ENCODE data around the gene TRIM46. TPM values are rescaled to one million over a fixed set of nuclear protein-coding genes. Genes with fewer than 3 reads are reported as not detected.
A peak's percentile ranks its signal among the peaks of the same experiment; 100 is the strongest.

TRIM46 gene
- total RNA-seq, 4 donors from 2014 or later: 0.35 to 1.9 (median 0.40) TPM; not detected in 1

- H3K4me3 ChIP-seq: peak overlapping the region; percentile 55 to 83
- 17 to 20% methylated on average over 1 to 11 of the region's 14 CpGs for WGBS, 2 donors (ENCODE audit: low coverage in 1 of 2)
- TF ChIP-seq POLR2A (IDR thresholded peaks at IDR 0.05) (no peak), POLR2AphosphoS5 (IDR thresholded peaks at IDR 0.05) (peak; percentile 22), EP300 (IDR thresholded peaks at IDR 0.05) (no peak)
- TF ChIP-seq, protein P1, sequence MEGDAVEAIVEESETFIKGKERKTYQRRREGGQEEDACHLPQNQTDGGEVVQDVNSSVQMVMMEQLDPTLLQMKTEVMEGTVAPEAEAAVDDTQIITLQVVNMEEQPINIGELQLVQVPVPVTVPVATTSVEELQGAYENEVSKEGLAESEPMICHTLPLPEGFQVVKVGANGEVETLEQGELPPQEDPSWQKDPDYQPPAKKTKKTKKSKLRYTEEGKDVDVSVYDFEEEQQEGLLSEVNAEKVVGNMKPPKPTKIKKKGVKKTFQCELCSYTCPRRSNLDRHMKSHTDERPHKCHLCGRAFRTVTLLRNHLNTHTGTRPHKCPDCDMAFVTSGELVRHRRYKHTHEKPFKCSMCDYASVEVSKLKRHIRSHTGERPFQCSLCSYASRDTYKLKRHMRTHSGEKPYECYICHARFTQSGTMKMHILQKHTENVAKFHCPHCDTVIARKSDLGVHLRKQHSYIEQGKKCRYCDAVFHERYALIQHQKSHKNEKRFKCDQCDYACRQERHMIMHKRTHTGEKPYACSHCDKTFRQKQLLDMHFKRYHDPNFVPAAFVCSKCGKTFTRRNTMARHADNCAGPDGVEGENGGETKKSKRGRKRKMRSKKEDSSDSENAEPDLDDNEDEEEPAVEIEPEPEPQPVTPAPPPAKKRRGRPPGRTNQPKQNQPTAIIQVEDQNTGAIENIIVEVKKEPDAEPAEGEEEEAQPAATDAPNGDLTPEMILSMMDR (IDR thresholded peaks at IDR 0.05): no peak
- peaks cover 0 to 85% (median 30%) of the 10 kb centered on the region in 3 donors for H3K4me1 ChIP-seq
- no peaks in the 10 kb centered on the region for H3K9me3 ChIP-seq
- no peaks in the 10 kb centered on the region for H3K27me3 ChIP-seq
- H3K36me3 ChIP-seq: peaks cover 0 to 29% of the 10 kb centered on the region in 2 donors
- ATAC-seq: no peak
- H3K27ac ChIP-seq: peak overlapping the region; percentile 41 to 99 (median 88)
Measured at GRCh38 chr1:155128755-155129473, 44.7 kb upstream of the TRIM46 start.

DNA sequence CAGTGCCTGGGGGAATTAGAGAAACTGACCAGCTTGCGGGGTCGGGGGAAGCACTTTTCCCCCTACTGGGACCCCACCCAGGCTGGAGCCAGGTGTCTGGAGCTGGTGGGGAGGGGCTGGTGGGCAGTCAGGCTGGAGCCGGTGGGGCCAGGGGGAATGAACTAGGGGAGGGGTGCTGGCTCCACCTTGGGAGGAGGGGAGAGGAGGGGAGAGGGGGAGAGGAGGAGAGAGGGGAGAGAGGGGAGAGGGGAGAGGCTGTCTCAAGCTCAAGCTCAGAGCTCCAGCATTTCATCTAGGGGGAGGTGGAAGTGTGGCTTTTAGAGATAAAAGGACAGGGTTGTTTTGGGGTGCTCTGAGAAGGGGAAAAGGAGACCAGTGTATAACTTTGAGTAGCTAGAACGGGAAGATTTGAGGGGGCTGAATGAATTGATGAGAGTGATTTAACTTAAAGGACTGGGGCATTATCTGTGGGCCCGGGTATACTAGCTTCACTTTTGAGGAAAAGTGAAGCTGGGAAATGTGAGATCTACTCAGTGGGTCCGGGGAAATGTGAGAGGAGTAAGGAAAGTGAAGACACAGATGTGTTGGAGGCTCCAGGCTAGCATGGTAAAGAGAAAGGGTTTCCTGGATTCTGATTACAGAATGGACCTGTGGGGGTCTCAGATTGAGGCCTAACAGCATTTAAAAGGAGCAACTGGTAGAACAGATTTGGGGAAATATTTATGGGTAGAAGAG lies 43.2 kb upstream of the TRIM46 start:
- H3K27ac ChIP-seq: peak overlapping the region; percentile 41 to 99 (median 88)
- peaks cover 0 to 36% of the 10 kb centered on the region in 2 donors for H3K36me3 ChIP-seq
- TF ChIP-seq EP300 (IDR thresholded peaks at IDR 0.05): no peak
- TF ChIP-seq POLR2AphosphoS5 (IDR thresholded peaks at IDR 0.05): no peak
- TF ChIP-seq POLR2A (IDR thresholded peaks at IDR 0.05): no peak
- TF ChIP-seq, protein P1 (IDR thresholded peaks at IDR 0.05): no peak
- H3K9me3 ChIP-seq: no peaks in the 10 kb centered on the region
- no peaks in the 10 kb centered on the region for H3K27me3 ChIP-seq
- peaks cover 0 to 98% (median 39%) of the 10 kb centered on the region in 3 donors for H3K4me1 ChIP-seq
- WGBS, 2 donors (ENCODE audit: low coverage in 1 of 2): 23 to 33% methylated on average over 3 to 6 of the region's 6 CpGs
- no peak for ATAC-seq
- peak overlapping the region; percentile 55 to 83 for H3K4me3 ChIP-seq

- Histone ChIP-seq H3K4me3 (peak overlapping the region in 1 of 2 donors; percentile 83), H3K27ac (peak overlapping the region in 3 of 4 donors; percentile 84 to 99 (median 91)), H3K36me3 (peaks cover 0 to 36% of the 10 kb centered on the region in 2 donors), H3K4me1 (peaks cover 0 to 94% (median 31%) of the 10 kb centered on the region in 3 donors), H3K9me3 (no peaks in the 10 kb centered on the region), H3K27me3 (no peaks in the 10 kb centered on the region)
- ATAC-seq: no peak
- WGBS, 2 donors (ENCODE audit: low coverage in 1 of 2): 100% methylated on average over 2 of the region's 8 CpGs; no CpG with 5 or more reads in 1 of the 2 donors
- no peak for TF ChIP-seq EP300 (IDR thresholded peaks at IDR 0.05)
- TF ChIP-seq POLR2A (IDR thresholded peaks at IDR 0.05): no peak
- TF ChIP-seq, protein P1 (IDR thresholded peaks at IDR 0.05): no peak
- TF ChIP-seq POLR2AphosphoS5 (IDR thresholded peaks at IDR 0.05): peak; percentile 28
Measured at GRCh38 chr1:155131285-155131684, 42.4 kb upstream of the TRIM46 start.

DNA sequence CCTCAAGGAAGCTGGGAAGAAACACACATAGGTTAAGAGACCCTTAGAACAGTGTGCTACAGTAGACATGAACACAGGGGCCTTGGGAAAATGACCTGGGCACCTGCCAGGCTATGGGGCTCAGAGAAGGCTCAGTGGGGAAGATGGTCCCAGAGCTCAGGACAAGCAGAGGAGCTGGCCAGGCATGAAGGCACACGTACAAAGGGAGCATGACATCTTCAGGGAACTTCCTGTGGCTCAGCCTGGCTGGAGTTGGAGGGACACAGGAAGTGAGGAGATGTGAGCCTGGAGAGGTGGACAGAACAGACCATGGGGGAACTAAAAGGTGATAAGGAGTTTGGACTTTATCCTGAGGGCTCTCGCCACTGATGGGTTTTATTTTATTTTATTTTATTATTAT lies 41.8 kb upstream of the TRIM46 start:
- WGBS, 2 donors (ENCODE audit: low coverage in 1 of 2): 58% methylated on average over 2 of the region's 2 CpGs; no CpG with 5 or more reads in 1 of the 2 donors
- peak overlapping the region in 3 of 4 donors; percentile 84 to 99 (median 91) for H3K27ac ChIP-seq
- ATAC-seq: no peak

More for the DNA sequence above, 41.8 kb upstream of the TRIM46 start:
- peaks cover 0 to 94% (median 28%) of the 10 kb centered on the region in 3 donors for H3K4me1 ChIP-seq
- H3K27me3 ChIP-seq: no peaks in the 10 kb centered on the region
- no peak overlapping the region for H3K4me3 ChIP-seq
- TF ChIP-seq POLR2AphosphoS5 (IDR thresholded peaks at IDR 0.05) (no peak), EP300 (IDR thresholded peaks at IDR 0.05) (no peak), POLR2A (IDR thresholded peaks at IDR 0.05) (no peak)
- TF ChIP-seq, protein P1 (IDR thresholded peaks at IDR 0.05): no peak
- peaks cover 0 to 36% of the 10 kb centered on the region in 2 donors for H3K36me3 ChIP-seq
- no peaks in the 10 kb centered on the region for H3K9me3 ChIP-seq
